K562 (cell line): ENCODE data around the gene SLC30A10. TPM values are rescaled to one million over a fixed set of nuclear protein-coding genes. Genes with fewer than 3 reads are reported as not detected.

Source experiments
- ATF2 ChIP-seq: sonication (generic); formaldehyde crosslinking; IDR thresholded peaks from 2 replicates; pipeline ENCODE4 v1.8.1; 2022; ENCODE audit warnings: missing genetic modification reagents
- BCOR ChIP-seq: fragments of 450-650 bp; IDR thresholded peaks from 2 replicates; pipeline ENCODE4 v1.6.1; 2016
- C11orf30 ChIP-seq: fragments of 450-650 bp; IDR thresholded peaks from 2 replicates; pipeline ENCODE4 v1.6.1; 2016; ENCODE audit warnings: low read depth, mild to moderate bottlenecking
- CBX2 ChIP-seq: fragments of 200-600 bp; sonication (generic); IDR thresholded peaks from one replicate; pipeline ENCODE4 v1.6.1; 2012; ENCODE audit warnings: mild to moderate bottlenecking, low read length, inconsistent platforms; ENCODE audit not compliant: insufficient read depth, poor library complexity, severe bottlenecking
- CHAMP1 ChIP-seq: fragments of 450-650 bp; IDR thresholded peaks from 2 replicates; pipeline ENCODE4 v1.6.1; 2016; ENCODE audit warnings: mild to moderate bottlenecking
- HMG20B ChIP-seq: fragments of 250-450 bp; sonication (Bioruptor Pico); IDR thresholded peaks from 2 replicates; pipeline ENCODE4 v1.5.0; 2021; ENCODE audit warnings: mild to moderate bottlenecking
- MAFG ChIP-seq: fragments of 450-650 bp; conservative IDR thresholded peaks from 2 replicates; pipeline ENCODE4 v1.6.1; 2016; ENCODE audit warnings: missing genetic modification characterization, missing compliant biosample characterization
- NFE2 ChIP-seq: IDR thresholded peaks from 2 replicates; pipeline ENCODE4 v1.6.1; 2014; ENCODE audit warnings: antibody characterized with exemption, low read depth
- TBP ChIP-seq: optimal IDR thresholded peaks from 2 replicates; pipeline ENCODE3; 2011; ENCODE audit warnings: low read depth, low read length, improper control_type of control experiment
- ZBTB33 ChIP-seq: sonication (generic); formaldehyde crosslinking; IDR thresholded peaks from 2 replicates; pipeline ENCODE4 v1.8.1; 2023; ENCODE audit warnings: mild to moderate bottlenecking, missing genetic modification reagents
- ZNF24 ChIP-seq: fragments of 450-650 bp; IDR thresholded peaks from 2 replicates; pipeline ENCODE4 v1.6.1; 2016
- ZNF316 ChIP-seq: fragments of 450-650 bp; IDR thresholded peaks from 2 replicates; pipeline ENCODE4 v1.6.1; 2016
- polyA plus RNA-seq, 8 experiments: library from polyadenylated mRNA; depleted of rRNA in 4 of 8; stranded (reverse) in 5 of 8; unstranded in 3 of 8; fragments of >200 nt; fragmentation: Nextera tagmentation in 2 of 8; fragmentation: Illumina TruSeq in 1 of 8; extraction: Ambion mirVana in 2 of 8; extraction: Trizol in 1 of 8; gene quantifications; 2 replicates each; pipeline versions ENCODE4 v1.2.1 to v1.2.3, GENCODE V29; 2011 to 2014; ENCODE audit warnings: inconsistent platforms in 1 of 8, missing spikeins in 1 of 8
- total RNA-seq, 7 experiments: library from RNA; depleted of rRNA in 6 of 7; stranded (reverse); fragments of >200 nt in 6 of 7; fragmentation: Illumina TruSeq in 2 of 7; extraction: Trizol in 2 of 7; gene quantifications; 2 replicates each; pipeline versions ENCODE4 v1.2.1 to v1.2.3, GENCODE V29; 2011 to 2021; ENCODE audit warnings: low replicate concordance in 1 of 7

The SLC30A10 gene
- total and polyA plus RNA-seq, 9 of the 15 experiments (the other 6 are each of a cell fraction or from before 2014, with no cell fraction given), result 2.6 to 11.3 (median 7.1) TPM

DNA sequence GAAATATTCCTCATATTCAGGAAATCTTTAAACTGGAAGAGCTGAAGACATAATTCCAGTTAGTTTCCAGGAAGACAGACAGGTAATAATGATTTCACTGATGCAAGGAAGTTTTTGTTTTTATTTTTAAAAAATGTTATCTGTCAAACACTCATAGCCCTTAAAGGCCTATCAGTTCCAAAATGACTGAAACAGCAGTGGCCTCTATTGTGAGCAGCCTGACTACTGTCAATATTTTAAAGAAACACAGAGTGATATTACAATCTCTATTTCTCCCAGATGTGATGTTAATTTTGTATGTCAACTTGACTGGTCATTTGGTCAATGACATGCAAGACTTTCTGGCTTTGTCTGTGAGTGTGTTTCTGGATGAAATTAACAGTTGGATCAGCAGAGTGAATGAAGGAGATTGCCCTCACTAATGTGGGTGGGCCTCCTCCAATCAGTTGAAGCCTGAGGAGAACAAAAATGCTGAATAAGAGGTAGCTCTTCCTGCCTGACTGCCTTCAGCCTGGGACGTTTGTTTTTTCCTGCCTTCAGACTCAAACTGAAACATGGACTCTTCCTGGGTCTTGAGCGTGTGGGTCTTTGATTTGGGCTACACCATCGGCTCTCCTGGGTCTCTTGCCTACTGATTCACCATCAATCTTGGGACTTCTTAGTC is 31.3 kb upstream of the SLC30A10 start (continued):
- 0 out of 2 replicates have a peak, but pooled peaks have one; percentile 56 for TF ChIP-seq ZNF24
- TF ChIP-seq BCOR, result 0 out of 2 replicates have a peak, but pooled peaks have one; percentile 28
- no peak for TF ChIP-seq HMG20B (CRISPR knock-in tag)
- TF ChIP-seq ZBTB33, result 0 out of 2 replicates have a peak, but pooled peaks have one; percentile 19
- 0 out of 2 replicates have a peak, but pooled peaks have one; percentile 51 for TF ChIP-seq CHAMP1
- TF ChIP-seq ZNF316, result peak; percentile 85
- no peak for TF ChIP-seq TBP
- peak; percentile 47 for TF ChIP-seq MAFG (tag)
- peak; percentile 81 for TF ChIP-seq C11orf30
- TF ChIP-seq CBX2, result no peak
- no peak for TF ChIP-seq ATF2 (CRISPR knock-in tag)
- TF ChIP-seq NFE2, result peak; percentile 48; the same call in 1 of the 2 replicates
